GM18508 (cell line): ENCODE data around the gene BACH2.

Experiments
- ATAC-seq: cut with Tn5 transposase; IDR thresholded peaks from one replicate; pipeline ENCODE4 v1.9.1; 2021; ENCODE audit warnings: moderate number of reproducible peaks; ENCODE audit not compliant: insufficient read depth, unreplicated experiment

BACH2 gene

DNA sequence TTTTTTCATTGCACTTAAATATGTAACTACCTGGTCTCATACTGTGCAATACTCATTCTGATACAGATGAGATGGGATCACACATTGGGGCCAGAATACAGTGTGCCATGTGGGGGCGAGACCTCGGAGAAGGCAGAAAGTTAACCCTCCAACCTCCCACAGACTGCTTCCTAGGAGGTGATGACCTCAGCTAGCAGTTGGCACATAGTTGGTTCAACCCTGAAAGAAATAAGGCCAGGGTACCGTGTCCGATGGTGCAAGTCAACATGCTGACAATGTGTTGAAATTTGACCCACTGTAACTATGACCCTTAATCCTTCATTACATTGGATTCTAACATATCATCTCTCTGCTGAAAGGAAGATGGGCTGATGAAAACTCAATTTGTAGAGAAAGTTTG lies 340.5 kb downstream of the BACH2 start:
- no peak for ATAC-seq

GRCh38 chr6:89955364-89955763 lies 341.3 kb downstream of the BACH2 start:
- no peak for ATAC-seq

DNA sequence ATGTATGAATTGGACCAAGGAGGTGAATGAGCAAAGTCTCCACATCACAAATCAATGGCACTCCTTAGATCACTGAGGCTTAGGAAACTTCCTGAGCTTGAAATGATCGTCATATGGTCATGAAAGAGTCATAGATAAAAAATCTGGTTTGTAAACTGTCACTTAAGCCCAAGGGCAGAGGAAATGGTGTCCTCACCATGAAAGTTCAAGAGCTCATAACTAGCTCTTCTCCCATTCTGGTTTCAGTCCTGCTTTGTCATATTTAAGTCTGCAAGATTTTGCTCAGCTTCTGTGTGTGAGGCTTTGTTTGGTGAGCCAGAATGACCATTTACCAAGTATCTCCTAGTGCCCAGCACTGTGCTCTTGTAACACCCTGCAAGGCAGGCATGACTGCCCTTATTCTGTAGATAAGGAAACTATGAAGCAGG lies 341.9 kb downstream of the BACH2 start:
- no peak for ATAC-seq

- ATAC-seq, result no peak
These were observed 344.0 kb downstream of the BACH2 start for GRCh38 chr6:89952686-89953085.

DNA sequence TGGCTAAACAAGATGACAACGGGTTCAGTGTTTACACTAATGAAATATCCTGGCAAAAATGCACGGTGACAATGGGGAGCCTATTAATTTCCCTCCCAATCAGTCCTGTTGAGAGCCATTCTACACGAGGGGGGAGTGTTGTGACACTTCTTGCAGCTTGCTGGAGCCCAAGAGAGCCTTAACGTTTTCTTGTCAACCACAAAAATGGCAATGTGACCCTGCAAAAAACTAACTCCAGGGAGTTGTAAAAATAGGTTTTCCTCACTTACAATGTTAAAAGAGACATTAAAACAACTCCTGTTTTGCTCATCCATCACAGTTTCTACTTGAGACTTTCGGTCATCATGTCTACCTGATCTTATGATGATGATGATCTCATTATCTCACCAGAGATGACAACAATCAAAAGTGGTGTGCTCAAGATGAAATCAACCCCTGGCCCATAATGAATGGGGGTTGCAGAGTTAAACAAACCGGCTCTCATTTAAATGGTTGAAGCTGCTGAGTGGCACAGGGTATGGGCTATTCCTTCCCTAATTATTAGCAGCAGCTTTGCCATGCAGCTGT lies 344.5 kb downstream of the BACH2 start:
- no peak for ATAC-seq

DNA sequence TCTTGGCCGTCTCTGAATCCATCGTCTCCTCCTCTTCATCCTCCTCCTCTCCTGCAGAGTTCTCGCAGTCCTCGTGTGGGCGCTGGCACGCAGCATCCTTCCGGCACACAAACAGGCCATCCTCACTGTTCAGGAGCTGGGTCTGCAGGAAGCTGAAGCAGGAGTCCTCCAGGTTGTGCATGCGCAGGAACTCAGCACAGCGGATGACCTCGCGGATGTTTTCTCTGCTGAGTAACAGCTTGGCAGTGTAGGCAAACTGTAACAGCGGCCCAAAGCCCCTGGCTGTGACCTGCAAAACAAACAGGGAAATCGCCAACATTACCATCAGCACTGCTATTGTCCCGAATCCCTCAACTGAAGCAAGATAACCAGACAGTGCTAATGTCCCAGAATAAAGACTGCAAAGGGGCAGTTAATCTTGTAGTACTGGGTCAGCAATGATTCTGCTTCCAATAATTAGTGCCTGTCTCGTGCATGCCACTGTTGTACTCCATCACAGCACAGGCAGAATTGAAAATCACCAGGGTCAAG lies 345.0 kb downstream of the BACH2 start:
- no peak for ATAC-seq

DNA sequence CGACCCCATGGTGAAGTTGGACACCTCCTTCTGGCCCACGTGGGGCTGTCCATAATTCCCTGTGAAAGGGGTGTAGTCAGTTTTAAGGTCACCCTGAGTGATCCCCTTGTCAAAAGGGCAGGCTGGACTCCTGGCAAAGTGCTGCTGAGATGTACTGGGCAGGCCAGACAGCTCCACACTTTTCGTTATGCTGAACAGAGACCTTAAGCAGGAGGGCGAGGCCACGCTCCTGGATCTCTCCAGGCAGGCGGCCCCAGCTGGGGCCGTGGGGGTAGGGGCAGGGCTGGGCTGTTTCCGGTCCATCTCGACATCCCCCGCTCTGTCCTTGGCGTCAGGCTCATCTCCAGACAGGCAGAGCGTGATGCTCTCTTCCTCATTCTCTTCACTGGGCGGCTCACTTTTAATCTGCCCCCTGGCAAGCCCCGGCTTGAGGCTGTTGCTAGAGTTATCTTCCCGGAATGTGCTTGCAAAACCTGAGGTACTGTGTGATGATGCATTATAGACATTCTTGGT lies 345.7 kb downstream of the BACH2 start:
- no peak for ATAC-seq

DNA sequence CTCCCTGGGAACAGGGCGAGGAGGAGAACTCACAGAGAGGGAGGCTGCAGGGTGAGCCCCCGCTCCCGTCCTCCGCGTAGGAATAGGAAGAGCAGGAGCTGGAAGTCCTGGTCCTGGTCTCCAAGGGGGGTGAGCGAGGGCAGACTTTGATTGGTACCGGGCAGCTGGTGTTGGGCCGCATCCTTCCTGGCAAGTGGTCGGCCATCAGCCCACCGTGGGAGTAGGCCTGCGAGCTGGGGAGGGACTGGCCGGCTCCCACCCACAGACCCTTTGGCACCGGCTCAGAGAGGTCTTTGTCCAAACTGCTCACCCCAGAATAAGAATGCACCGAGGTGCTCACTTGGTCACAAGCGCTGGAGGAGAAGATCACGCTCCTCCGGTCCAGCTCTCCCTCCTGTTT lies 346.2 kb downstream of the BACH2 start:
- ATAC-seq, result no peak

GRCh38 chr6:89948876-89949275 lies 347.8 kb downstream of the BACH2 start:
- no peak for ATAC-seq

GRCh38 chr6:89944826-89945407 lies 351.7 kb downstream of the BACH2 start:
- ATAC-seq, result no peak

DNA sequence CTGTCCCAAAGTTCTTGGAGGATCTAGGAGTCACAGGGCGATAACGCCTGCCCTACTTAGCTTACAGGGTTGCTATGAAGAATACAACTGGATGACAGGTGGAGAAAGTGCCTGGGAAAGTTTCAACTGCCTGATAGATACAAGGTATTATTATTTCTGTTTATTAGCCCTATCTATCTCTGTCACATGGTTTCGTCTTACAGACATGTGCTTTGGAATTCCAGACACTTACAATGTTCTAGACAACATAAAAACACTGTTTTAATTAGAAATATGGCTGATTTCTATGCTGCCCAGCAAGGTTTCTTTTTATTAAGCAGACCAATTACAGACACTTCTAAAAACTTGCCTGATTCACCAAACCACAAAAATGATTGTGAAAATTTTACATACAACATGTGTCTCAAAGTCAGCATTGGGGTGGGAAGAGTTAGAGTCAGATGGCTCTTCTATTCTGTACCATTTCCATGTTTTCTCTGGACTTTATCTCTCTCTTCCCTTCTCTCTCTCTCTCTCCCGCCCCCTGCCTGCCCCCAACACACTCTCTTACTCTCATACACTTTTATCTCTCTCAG lies 352.4 kb downstream of the BACH2 start:
- no peak for ATAC-seq

DNA sequence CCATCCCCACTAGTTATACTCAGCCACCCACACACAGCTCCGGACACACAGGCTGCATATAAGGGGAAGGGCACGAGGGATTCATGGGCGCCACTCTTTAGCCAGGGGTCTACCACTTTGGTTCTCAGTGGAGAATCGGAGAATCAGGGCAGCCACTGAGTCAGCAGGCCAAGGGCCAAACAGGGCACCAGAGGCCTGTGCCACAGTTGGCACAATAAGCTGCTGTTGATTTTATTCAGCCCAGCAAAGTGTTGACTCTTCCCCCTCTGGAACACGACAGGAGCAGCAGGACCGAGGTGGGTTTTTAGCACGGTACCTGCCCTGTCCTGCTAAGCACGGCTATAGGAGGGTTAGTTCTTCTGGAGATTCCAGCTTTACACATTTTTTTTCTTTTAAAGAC lies 354.0 kb downstream of the BACH2 start:
- ATAC-seq, result no peak

- no peak for ATAC-seq
These were observed 354.7 kb downstream of the BACH2 start for GRCh38 chr6:89941763-89942497.

DNA sequence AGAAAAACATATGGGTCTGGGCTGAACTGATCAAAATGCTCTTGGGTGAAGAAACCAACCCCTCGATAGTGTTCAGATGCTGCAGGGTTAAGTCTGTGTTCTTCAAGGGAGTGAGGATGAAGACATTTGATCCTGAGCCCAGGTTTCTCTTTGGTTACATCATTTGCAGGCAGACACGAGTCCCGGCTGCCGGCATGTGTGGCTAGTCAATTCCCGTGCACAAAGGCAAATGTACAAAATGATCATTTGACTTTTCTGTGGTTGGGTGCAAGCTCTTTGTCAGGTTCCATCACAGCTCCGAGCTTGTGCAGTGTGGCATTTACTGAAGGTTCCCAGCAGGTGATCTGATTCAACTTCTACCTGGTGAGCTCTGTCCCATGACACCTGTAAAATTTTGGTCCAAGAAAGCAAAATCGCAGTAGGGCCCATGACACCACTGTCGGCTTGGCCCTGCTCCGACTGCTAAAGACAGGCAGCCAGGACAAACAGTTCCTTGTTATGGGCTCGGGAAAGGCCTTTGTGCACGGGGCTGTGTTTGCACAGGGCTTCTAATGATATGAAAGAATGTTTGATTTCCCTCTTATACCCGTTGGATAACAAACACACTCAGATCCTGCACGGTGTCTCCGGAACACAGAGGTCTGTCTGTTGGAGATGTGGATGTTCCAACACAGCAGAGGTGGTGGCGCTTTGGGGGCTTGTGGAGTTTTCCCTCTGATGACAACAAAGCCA lies 355.4 kb downstream of the BACH2 start:
- ATAC-seq, result no peak

- ATAC-seq, result peak; percentile 63
These were observed 356.2 kb downstream of the BACH2 start for GRCh38 chr6:89940225-89941027.

DNA sequence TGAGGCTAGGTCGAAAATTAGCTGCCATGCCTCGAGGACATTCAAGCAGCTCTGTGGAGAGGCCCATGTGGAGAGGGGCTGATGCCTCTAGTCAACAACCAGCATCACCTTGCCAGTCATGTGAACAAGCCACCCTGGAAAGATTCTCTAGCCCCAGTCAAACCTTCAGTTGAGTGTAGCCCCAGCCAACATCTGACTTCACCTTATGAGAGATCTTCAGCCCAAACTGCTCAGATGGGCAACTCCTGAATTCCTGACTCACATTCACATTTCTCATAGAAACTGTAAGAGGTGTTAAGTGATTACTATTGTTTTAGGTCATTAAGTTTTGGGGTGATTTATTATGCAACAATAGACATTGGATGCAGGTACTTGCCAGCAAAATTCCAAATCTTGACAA lies 357.5 kb downstream of the BACH2 start:
- ATAC-seq, result no peak

DNA sequence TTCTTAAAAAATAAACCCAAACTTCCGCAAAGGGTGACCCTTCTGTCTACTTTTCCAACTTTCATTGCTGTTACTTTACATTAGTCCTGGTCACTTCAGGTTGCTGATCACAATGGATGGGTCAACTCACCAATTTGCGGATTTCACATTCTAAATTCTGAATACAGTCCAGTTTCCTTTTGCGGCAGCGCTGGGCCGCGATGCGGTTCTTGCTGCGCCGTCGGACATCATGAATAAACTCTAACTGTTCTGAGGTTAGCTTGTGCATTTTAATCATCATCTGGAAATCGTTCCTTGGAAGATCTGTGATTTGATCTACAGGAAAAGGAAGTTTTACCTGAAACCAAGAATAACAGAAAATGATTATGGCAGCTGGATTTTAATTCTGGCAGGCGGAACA lies 358.6 kb downstream of the BACH2 start:
- ATAC-seq, result no peak

DNA sequence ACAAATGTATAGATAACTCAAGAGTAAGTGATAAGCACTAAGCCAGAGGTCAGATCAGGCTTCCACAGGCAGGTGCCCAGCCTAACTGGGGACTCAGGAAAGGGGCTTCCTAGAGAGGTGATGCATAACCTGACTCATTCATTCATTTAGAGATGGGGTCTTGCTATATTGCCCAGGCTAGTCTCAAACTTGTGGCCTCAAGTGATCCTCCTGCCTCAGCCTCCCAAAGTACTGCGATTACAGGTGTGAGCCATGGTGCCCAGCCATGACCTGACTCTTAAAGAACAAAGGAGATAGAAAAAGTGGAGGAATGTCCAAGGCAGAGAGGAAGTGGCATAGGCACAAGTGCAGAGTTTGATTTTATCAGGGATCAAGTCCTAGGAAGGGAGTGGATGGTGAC lies 360.5 kb downstream of the BACH2 start:
- ATAC-seq, result no peak

DNA sequence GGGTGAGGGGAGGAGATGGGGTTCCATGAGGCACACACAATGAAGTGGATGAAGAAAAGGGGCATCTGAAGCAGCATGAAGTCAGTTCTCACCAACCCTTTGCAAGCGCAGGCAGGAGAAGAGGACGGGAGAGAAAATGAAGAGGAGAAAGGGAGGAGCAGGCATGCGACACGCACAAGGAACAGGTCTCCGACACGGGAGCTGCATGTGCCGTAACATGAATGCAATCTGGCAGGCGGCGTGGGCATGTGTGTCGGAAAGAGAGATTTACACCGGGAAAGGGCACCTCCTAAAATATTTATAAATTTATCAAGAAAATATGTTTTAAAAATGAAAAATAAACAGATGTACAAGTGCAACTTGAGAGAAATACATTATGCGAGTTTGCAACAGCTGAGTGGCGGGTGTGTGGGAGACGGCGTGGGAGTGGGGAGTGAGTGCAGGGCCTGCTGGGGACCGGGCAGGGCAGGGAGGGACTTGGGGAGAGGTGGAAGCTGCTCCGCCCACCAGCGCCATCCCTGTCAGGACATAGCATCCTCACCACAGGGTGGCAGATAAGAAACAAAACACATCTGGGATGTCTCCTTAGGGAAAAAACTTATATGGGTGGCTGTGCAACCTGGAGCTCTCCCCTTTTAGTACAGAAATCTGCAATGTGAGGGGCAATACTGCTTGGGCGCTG lies 361.8 kb downstream of the BACH2 start:
- no peak for ATAC-seq
